ENCODE measurements around the gene SLC24A4. TPM values are rescaled to one million over a fixed set of nuclear protein-coding genes. Genes with fewer than 3 reads are reported as not detected.

Gene SLC24A4
- total and polyA plus RNA-seq, 4 donors: 0.47 to 2.4 (median 1.0) TPM

- H3K9ac ChIP-seq (ENCODE audit: insufficient read depth in 1 of 2, low read length in 2 of 2): no peak overlapping the region
- no peak for ATAC-seq (ENCODE audit: insufficient read depth, low FRiP score)
- TF ChIP-seq CTCF (IDR thresholded peaks at IDR 0.05; ENCODE audit: control extremely low read depth, extremely low read depth): no peak
- DNase-seq: no peak
- peaks cover 0 to 4% (median 3%) of the 10 kb centered on the region in 3 donors for H3K27me3 ChIP-seq (ENCODE audit: control insufficient read depth in 3 of 3, insufficient read depth in 3 of 3, low read length in 2 of 3)
- H3K4me3 ChIP-seq: no peak overlapping the region
- no peaks in the 10 kb centered on the region for H3K4me1 ChIP-seq (ENCODE audit: control insufficient read depth in 5 of 5, insufficient read depth in 5 of 5, low read length in 5 of 5)
- no peaks in the 10 kb centered on the region for H3K36me3 ChIP-seq (ENCODE audit: control insufficient read depth in 4 of 4, insufficient read depth in 4 of 4, low read length in 4 of 4)
- H3K27ac ChIP-seq (ENCODE audit: low read depth in 1 of 2, low read length in 1 of 2): no peak overlapping the region
- 83 to 85% methylated on average over 11 of the region's 11 CpGs for WGBS, 2 donors
- no peaks in the 10 kb centered on the region for H3K9me3 ChIP-seq (ENCODE audit: control insufficient read depth in 4 of 4, insufficient read depth in 3 of 4, low read length in 3 of 4)
These were observed 43.3 kb downstream of the SLC24A4 start for GRCh38 chr14:92366237-92366636.

- Histone ChIP-seq H3K27me3 (ENCODE audit: control insufficient read depth in 3 of 3, insufficient read depth in 3 of 3, low read length in 2 of 3) (peaks cover 0 to 4% (median 0%) of the 10 kb centered on the region in 3 donors), H3K27ac (ENCODE audit: low read depth in 1 of 2, low read length in 1 of 2) (no peak overlapping the region), H3K36me3 (ENCODE audit: control insufficient read depth in 4 of 4, insufficient read depth in 4 of 4, low read length in 4 of 4) (no peaks in the 10 kb centered on the region), H3K9ac (ENCODE audit: insufficient read depth in 1 of 2, low read length in 2 of 2) (no peak overlapping the region), H3K4me1 (ENCODE audit: control insufficient read depth in 5 of 5, insufficient read depth in 5 of 5, low read length in 5 of 5) (no peaks in the 10 kb centered on the region), H3K4me3 (no peak overlapping the region), H3K9me3 (ENCODE audit: control insufficient read depth in 4 of 4, insufficient read depth in 3 of 4, low read length in 3 of 4) (no peaks in the 10 kb centered on the region)
- no peak for TF ChIP-seq CTCF (IDR thresholded peaks at IDR 0.05; ENCODE audit: control extremely low read depth, extremely low read depth)
- ATAC-seq (ENCODE audit: insufficient read depth, low FRiP score) (no peak), DNase-seq (no peak)
- WGBS, 2 donors: 82 to 89% methylated on average over 6 of the region's 6 CpGs
These were observed 45.0 kb downstream of the SLC24A4 start for GRCh38 chr14:92368001-92368400.

GRCh38 chr14:92369097-92369496 is 46.1 kb downstream of the SLC24A4 start:
- H3K4me1 ChIP-seq (ENCODE audit: control insufficient read depth in 5 of 5, insufficient read depth in 5 of 5, low read length in 5 of 5): no peaks in the 10 kb centered on the region
- WGBS, 2 donors: 90 to 97% methylated on average over 3 of the region's 3 CpGs
- peaks cover 0 to 2% (median 0%) of the 10 kb centered on the region in 3 donors for H3K27me3 ChIP-seq (ENCODE audit: control insufficient read depth in 3 of 3, insufficient read depth in 3 of 3, low read length in 2 of 3)
- no peak for ATAC-seq (ENCODE audit: insufficient read depth, low FRiP score)
- no peak overlapping the region for H3K4me3 ChIP-seq
- H3K9ac ChIP-seq (ENCODE audit: insufficient read depth in 1 of 2, low read length in 2 of 2): no peak overlapping the region
- no peaks in the 10 kb centered on the region for H3K36me3 ChIP-seq (ENCODE audit: control insufficient read depth in 4 of 4, insufficient read depth in 4 of 4, low read length in 4 of 4)
- no peak for DNase-seq
- H3K9me3 ChIP-seq (ENCODE audit: control insufficient read depth in 4 of 4, insufficient read depth in 3 of 4, low read length in 3 of 4): no peaks in the 10 kb centered on the region
- no peak for TF ChIP-seq CTCF (IDR thresholded peaks at IDR 0.05; ENCODE audit: control extremely low read depth, extremely low read depth)
- H3K27ac ChIP-seq (ENCODE audit: low read depth in 1 of 2, low read length in 1 of 2): no peak overlapping the region

- 92 to 97% methylated on average over 2 of the region's 2 CpGs for WGBS, 2 donors
- ATAC-seq (ENCODE audit: insufficient read depth, low FRiP score) (no peak), DNase-seq (no peak)
- Histone ChIP-seq H3K27ac (ENCODE audit: low read depth in 1 of 2, low read length in 1 of 2) (no peak overlapping the region), H3K9me3 (ENCODE audit: control insufficient read depth in 4 of 4, insufficient read depth in 3 of 4, low read length in 3 of 4) (no peaks in the 10 kb centered on the region), H3K4me1 (ENCODE audit: control insufficient read depth in 5 of 5, insufficient read depth in 5 of 5, low read length in 5 of 5) (no peaks in the 10 kb centered on the region), H3K27me3 (ENCODE audit: control insufficient read depth in 3 of 3, insufficient read depth in 3 of 3, low read length in 2 of 3) (no peaks in the 10 kb centered on the region), H3K9ac (ENCODE audit: insufficient read depth in 1 of 2, low read length in 2 of 2) (no peak overlapping the region), H3K4me3 (no peak overlapping the region), H3K36me3 (ENCODE audit: control insufficient read depth in 4 of 4, insufficient read depth in 4 of 4, low read length in 4 of 4) (no peaks in the 10 kb centered on the region)
- no peak for TF ChIP-seq CTCF (IDR thresholded peaks at IDR 0.05; ENCODE audit: control extremely low read depth, extremely low read depth)
These were observed 49.3 kb downstream of the SLC24A4 start for GRCh38 chr14:92372230-92372629.

Measured in lung (tissue), 12 donors.